ENCODE data around the gene HIPK2.

Gene HIPK2

GRCh38 chr7:139774376-139774775 is 3.4 kb downstream of the HIPK2 start:
- DNase-seq (ENCODE audit: low spot score): peak; percentile 38
- ChIA-PET CTCF (interaction anchor here (0.8 kb wide), 1 partner anchor 37 kb away, joined by 4 read pairs; no protein-coding TSS in a partner anchor), POLR2A (ENCODE audit: low non-redundant PET) (no interaction called here)
- no peak overlapping the region for H3K27ac ChIP-seq
- TF ChIP-seq CTCF (conservative IDR thresholded peaks at IDR 0.05; ENCODE audit: low read depth): no peak

GRCh38 chr7:139773371-139773770 is 4.4 kb downstream of the HIPK2 start:
- H3K27ac ChIP-seq: peak overlapping the region; percentile 39
- POLR2A ChIA-PET (ENCODE audit: low non-redundant PET): no interaction called here
- TF ChIP-seq CTCF (conservative IDR thresholded peaks at IDR 0.05; ENCODE audit: low read depth): no peak
- no peak for DNase-seq (ENCODE audit: low spot score)
- CTCF ChIA-PET: interaction anchor here (0.8 kb wide), 1 partner anchor 36 kb away, joined by 4 read pairs; no protein-coding TSS in a partner anchor

- POLR2A ChIA-PET (ENCODE audit: low non-redundant PET): no interaction called here
- CTCF ChIA-PET: no interaction called here
- H3K27ac ChIP-seq: peak overlapping the region; percentile 78
- no peak for TF ChIP-seq CTCF (conservative IDR thresholded peaks at IDR 0.05; ENCODE audit: low read depth)
- DNase-seq (ENCODE audit: low spot score): no peak
Measured at GRCh38 chr7:139772873-139773272, 4.9 kb downstream of the HIPK2 start.

DNA sequence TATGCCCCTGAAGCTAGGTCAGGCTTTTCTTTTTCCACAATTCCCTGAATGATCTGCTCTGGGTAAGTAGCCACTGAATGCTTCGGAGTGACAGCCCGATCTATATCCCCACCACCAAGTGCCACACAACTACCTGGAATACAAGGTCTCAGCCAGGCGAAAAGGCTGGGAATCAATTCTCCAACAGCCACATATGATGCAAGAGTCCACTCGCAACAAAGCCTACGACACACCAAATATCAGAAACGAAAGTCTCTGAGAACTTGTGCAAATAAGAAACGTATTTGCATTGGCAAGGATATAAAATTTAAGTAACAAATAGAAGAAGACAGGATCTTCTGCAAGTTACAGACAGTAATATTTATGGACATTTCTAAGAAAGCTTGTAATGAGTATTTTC is 5.7 kb downstream of the HIPK2 start:
- ChIA-PET POLR2A (ENCODE audit: low non-redundant PET) (no interaction called here), CTCF (interaction anchor here (0.7 kb wide), 1 partner anchor 20 kb away, joined by 4 read pairs; no protein-coding TSS in a partner anchor)
- no peak for DNase-seq (ENCODE audit: low spot score)
- peak overlapping the region; percentile 78 for H3K27ac ChIP-seq
- no peak for TF ChIP-seq CTCF (conservative IDR thresholded peaks at IDR 0.05; ENCODE audit: low read depth)

DNA sequence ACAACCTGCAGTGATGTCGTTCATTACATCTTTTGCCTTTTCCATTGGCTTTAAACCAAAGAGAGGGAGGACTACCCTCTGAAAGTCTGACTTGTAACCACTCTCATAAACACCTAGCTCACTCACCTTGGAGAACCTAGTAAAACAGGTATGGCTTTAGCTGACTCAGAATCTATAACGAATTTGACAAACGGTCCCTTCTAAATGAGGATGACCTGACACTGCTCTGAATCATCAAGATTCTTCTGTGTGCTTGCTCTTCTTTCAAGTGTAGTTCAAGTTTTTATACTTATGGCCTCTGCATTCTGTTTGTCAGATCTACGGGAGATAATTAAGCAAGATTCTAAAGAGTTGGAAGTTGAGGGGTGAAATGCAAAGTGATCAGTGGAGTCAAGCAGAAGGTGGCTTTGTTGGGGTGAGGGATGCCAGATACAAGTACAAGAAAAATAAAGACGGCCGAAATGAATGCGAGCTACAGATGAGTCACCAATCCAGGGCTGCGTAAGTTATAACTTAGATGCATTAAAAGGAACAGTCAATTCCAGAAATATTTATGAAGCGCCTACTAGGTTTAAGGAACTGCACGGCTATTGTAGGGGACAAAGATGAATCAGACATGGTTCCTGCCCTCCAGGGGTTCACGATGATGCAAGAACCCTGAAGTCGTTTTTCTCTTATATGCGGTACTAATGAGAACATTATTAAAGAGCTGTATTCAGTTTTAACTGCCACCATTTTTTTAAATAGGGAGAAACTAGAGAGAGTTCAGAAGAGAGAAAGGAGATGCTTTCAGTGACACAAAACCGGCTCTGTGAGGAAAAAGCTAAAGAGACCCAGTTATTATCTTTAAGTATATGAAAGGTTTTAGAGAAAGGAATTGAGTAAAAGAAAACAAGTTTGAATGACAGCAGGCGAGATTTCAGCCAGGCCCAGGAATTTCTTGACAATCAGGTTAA is 6.5 kb downstream of the HIPK2 start:
- POLR2A ChIA-PET (ENCODE audit: low non-redundant PET): no interaction called here

GRCh38 chr7:139769761-139770160 is 8.0 kb downstream of the HIPK2 start:
- TF ChIP-seq CTCF (conservative IDR thresholded peaks at IDR 0.05; ENCODE audit: low read depth): no peak
- H3K27ac ChIP-seq: no peak overlapping the region
- POLR2A ChIA-PET (ENCODE audit: low non-redundant PET): no interaction called here
- no peak for DNase-seq (ENCODE audit: low spot score)
- CTCF ChIA-PET: no interaction called here

More for the DNA sequence above, 6.5 kb downstream of the HIPK2 start:
- peak; percentile 80 for DNase-seq (ENCODE audit: low spot score)
- CTCF ChIA-PET: interaction anchor here (0.6 to 1.2 kb wide), 3 partner anchors 19 to 126 kb away, joined by 3 to 4 read pairs (median 4); no protein-coding TSS in a partner anchor
- H3K27ac ChIP-seq: peak overlapping the region; percentile 78
- TF ChIP-seq CTCF (conservative IDR thresholded peaks at IDR 0.05; ENCODE audit: low read depth): no peak
